GM12878 (cell line): ENCODE measurements around the gene FOLH1.
"Not testable (repeated sequence)": the region's sequence is repeated elsewhere in the genome, so short reads cannot be mapped to it uniquely, and the experiment has no call there.

Source experiments
- GABPA ChIP-seq: IDR thresholded peaks from 2 replicates; pipeline ENCODE4 v1.6.1; 2014; ENCODE audit warnings: antibody characterized with exemption, low read depth, mild to moderate bottlenecking, inconsistent platforms
- MYC ChIP-seq: IDR thresholded peaks from 2 replicates; pipeline ENCODE4 v1.6.1; 2011; ENCODE audit warnings: mild to moderate bottlenecking, low read length, moderate library complexity, inconsistent platforms; ENCODE audit not compliant: insufficient read depth, insufficient replicate concordance, insufficient read length, severe bottlenecking
- POLR2A ChIP-seq: IDR thresholded peaks from 2 replicates; pipeline ENCODE4 v1.6.1; 2011; ENCODE audit warnings: low read depth, mild to moderate bottlenecking, low read length
- POLR2AphosphoS2 ChIP-seq: IDR thresholded peaks from 2 replicates; pipeline ENCODE4 v1.6.1; 2011; ENCODE audit warnings: low read depth, mild to moderate bottlenecking, low read length, improper control_type of control experiment, moderate library complexity
- TCF7 ChIP-seq: IDR thresholded peaks from 2 replicates; pipeline ENCODE4 v1.6.1; 2014; ENCODE audit warnings: antibody characterized with exemption, borderline replicate concordance
- ZNF274 ChIP-seq: IDR thresholded peaks from one replicate; pipeline ENCODE4 v1.8.0; 2011; ENCODE audit not compliant: insufficient read length, insufficient read depth
- TF ChIP-seq, protein P1 (sequence below): fragments of 450-650 bp; IDR thresholded peaks from 2 replicates; pipeline ENCODE4 v1.6.1; 2016; ENCODE audit warnings: mild to moderate bottlenecking, moderate library complexity, borderline replicate concordance
- TF ChIP-seq, protein P2 (sequence below), 3 experiments: IDR thresholded peaks in 2 of 3; conservative IDR thresholded peaks in 1 of 3; 2 replicates each; pipeline ENCODE4 v1.5.1; 2011; ENCODE audit warnings: low read depth in 3 of 3, low read length in 3 of 3, mild to moderate bottlenecking in 3 of 3, control low read depth in 2 of 3, moderate library complexity in 2 of 3, inconsistent platforms in 1 of 3, mixed read lengths in 1 of 3; ENCODE audit not compliant: control insufficient read depth in 2 of 3, insufficient read depth in 1 of 3; ENCODE audit errors: extremely low read depth in 1 of 3
- TF ChIP-seq, protein P3 (sequence below): IDR thresholded peaks from 2 replicates; pipeline ENCODE4 v1.6.1; 2012; ENCODE audit warnings: low read depth, low read length, improper control_type of control experiment
- TF ChIP-seq, protein P4 (sequence below): IDR thresholded peaks from 2 replicates; pipeline ENCODE4 v1.6.1; 2012; ENCODE audit warnings: low read depth, low read length, improper control_type of control experiment
- TF ChIP-seq, protein P5 (sequence below): fragments of 450-650 bp; IDR thresholded peaks from 2 replicates; pipeline ENCODE4 v1.6.1; 2017; ENCODE audit warnings: low read depth, mild to moderate bottlenecking, moderate library complexity
- TF ChIP-seq, protein P6 (sequence below): IDR thresholded peaks from 2 replicates; pipeline ENCODE4 v1.6.1; 2011; ENCODE audit warnings: low read depth, low read length, improper control_type of control experiment, borderline replicate concordance

DNA sequence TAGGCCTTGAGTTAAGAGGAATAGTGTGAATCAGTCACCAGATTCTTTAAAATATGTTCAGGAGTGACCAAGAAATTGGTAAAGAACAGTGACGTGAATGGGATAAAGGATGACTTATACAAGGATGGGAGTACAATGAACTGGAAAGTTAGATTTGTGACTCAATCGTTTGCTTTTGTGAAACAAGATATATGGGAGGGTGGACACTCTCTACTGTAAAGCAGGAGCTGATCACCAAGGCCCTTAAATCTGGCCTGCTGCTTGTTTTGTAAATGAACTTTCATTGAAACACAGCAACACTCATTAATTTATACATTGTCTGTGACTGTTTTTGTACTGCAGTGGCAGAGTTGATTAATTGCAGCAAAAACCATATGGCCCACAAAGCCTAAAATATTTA lies 46.7 kb upstream of the FOLH1 start:
- TF ChIP-seq MYC, POLR2A, GABPA, POLR2AphosphoS2, ZNF274, TCF7: not testable (repeated sequence)
- TF ChIP-seq, protein P1, sequence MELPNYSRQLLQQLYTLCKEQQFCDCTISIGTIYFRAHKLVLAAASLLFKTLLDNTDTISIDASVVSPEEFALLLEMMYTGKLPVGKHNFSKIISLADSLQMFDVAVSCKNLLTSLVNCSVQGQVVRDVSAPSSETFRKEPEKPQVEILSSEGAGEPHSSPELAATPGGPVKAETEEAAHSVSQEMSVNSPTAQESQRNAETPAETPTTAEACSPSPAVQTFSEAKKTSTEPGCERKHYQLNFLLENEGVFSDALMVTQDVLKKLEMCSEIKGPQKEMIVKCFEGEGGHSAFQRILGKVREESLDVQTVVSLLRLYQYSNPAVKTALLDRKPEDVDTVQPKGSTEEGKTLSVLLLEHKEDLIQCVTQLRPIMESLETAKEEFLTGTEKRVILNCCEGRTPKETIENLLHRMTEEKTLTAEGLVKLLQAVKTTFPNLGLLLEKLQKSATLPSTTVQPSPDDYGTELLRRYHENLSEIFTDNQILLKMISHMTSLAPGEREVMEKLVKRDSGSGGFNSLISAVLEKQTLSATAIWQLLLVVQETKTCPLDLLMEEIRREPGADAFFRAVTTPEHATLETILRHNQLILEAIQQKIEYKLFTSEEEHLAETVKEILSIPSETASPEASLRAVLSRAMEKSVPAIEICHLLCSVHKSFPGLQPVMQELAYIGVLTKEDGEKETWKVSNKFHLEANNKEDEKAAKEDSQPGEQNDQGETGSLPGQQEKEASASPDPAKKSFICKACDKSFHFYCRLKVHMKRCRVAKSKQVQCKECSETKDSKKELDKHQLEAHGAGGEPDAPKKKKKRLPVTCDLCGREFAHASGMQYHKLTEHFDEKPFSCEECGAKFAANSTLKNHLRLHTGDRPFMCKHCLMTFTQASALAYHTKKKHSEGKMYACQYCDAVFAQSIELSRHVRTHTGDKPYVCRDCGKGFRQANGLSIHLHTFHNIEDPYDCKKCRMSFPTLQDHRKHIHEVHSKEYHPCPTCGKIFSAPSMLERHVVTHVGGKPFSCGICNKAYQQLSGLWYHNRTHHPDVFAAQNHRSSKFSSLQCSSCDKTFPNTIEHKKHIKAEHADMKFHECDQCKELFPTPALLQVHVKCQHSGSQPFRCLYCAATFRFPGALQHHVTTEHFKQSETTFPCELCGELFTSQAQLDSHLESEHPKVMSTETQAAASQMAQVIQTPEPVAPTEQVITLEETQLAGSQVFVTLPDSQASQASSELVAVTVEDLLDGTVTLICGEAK, result not testable (repeated sequence)
- TF ChIP-seq, protein P2, sequence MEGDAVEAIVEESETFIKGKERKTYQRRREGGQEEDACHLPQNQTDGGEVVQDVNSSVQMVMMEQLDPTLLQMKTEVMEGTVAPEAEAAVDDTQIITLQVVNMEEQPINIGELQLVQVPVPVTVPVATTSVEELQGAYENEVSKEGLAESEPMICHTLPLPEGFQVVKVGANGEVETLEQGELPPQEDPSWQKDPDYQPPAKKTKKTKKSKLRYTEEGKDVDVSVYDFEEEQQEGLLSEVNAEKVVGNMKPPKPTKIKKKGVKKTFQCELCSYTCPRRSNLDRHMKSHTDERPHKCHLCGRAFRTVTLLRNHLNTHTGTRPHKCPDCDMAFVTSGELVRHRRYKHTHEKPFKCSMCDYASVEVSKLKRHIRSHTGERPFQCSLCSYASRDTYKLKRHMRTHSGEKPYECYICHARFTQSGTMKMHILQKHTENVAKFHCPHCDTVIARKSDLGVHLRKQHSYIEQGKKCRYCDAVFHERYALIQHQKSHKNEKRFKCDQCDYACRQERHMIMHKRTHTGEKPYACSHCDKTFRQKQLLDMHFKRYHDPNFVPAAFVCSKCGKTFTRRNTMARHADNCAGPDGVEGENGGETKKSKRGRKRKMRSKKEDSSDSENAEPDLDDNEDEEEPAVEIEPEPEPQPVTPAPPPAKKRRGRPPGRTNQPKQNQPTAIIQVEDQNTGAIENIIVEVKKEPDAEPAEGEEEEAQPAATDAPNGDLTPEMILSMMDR (IDR thresholded peaks at IDR 0.05 in 2 of 3, conservative IDR thresholded peaks at IDR 0.05 in 1 of 3; ENCODE audit: control insufficient read depth in 2 of 3, extremely low read depth in 1 of 3, insufficient read depth in 1 of 3, low read depth in 3 of 3, low read length in 3 of 3), result not testable (repeated sequence)
- TF ChIP-seq, protein P3, sequence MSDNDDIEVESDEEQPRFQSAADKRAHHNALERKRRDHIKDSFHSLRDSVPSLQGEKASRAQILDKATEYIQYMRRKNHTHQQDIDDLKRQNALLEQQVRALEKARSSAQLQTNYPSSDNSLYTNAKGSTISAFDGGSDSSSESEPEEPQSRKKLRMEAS, result not testable (repeated sequence)
- TF ChIP-seq, protein P4, sequence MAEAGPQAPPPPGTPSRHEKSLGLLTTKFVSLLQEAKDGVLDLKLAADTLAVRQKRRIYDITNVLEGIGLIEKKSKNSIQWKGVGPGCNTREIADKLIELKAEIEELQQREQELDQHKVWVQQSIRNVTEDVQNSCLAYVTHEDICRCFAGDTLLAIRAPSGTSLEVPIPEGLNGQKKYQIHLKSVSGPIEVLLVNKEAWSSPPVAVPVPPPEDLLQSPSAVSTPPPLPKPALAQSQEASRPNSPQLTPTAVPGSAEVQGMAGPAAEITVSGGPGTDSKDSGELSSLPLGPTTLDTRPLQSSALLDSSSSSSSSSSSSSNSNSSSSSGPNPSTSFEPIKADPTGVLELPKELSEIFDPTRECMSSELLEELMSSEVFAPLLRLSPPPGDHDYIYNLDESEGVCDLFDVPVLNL, result not testable (repeated sequence)
- TF ChIP-seq, protein P5, sequence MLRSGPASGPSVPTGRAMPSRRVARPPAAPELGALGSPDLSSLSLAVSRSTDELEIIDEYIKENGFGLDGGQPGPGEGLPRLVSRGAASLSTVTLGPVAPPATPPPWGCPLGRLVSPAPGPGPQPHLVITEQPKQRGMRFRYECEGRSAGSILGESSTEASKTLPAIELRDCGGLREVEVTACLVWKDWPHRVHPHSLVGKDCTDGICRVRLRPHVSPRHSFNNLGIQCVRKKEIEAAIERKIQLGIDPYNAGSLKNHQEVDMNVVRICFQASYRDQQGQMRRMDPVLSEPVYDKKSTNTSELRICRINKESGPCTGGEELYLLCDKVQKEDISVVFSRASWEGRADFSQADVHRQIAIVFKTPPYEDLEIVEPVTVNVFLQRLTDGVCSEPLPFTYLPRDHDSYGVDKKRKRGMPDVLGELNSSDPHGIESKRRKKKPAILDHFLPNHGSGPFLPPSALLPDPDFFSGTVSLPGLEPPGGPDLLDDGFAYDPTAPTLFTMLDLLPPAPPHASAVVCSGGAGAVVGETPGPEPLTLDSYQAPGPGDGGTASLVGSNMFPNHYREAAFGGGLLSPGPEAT, result not testable (repeated sequence)
- TF ChIP-seq, protein P6, sequence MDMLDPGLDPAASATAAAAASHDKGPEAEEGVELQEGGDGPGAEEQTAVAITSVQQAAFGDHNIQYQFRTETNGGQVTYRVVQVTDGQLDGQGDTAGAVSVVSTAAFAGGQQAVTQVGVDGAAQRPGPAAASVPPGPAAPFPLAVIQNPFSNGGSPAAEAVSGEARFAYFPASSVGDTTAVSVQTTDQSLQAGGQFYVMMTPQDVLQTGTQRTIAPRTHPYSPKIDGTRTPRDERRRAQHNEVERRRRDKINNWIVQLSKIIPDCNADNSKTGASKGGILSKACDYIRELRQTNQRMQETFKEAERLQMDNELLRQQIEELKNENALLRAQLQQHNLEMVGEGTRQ, result not testable (repeated sequence)
